GM11168 (cell line): ENCODE results near the gene RAD51D.

Source experiments
- in situ Hi-C: fragments of 300-500 bp; cut with MboI; formaldehyde crosslinking; loops from one replicate; pipeline ENCODE4 v1.12.0; 2022; ENCODE audit warnings: low sequenced_read_pairs; ENCODE audit not compliant: unreplicated experiment

Gene RAD51D

DNA sequence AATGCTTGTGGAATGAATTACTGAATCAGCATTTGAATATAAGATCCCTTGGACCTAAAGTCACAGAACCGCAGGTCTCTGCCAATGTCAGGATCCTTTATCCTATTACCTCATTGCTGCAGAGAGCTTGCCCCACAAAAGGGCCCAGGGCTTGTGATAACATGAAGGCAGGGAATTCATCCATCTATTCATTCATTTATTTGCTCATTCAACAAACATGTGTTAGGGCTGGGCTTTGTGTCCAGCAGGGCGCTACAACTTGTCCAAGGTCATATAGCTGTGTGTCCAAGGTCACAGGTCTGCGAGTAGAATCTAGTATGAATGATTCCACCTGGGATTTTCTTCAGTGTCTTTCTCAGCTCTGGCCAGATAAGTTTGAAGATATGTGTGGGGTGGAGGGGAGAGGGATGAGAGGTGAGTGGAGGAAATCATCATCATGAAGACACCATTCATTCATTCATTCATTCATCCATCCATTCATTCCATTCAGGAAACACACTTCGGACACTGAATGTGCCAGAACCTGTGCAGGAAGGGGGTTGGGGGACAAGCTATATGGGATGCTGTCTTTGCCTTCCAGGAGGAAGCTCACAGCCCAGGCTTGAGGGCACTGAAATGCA is 26.7 kb upstream of the RAD51D start:
- in situ Hi-C loops, result no loop called here

DNA sequence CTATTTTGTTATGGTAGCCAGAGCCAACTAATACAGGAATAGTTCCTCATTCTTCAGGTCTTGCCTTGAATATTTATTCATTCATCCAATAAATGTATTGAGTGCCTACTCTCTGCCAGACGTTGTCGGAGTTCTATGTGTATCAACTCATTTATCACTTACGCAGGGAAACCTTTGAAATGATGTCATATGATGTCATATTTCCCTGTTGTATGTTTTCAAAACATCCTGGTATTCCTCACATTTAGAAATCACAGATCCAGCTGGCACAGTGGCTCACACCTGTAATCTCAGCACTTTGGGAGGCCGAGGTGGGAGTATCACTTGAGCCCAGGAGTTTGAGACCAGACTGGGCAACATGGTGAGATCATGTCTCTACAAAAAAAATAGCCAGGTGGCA is 25.2 kb upstream of the RAD51D start:
- in situ Hi-C loops, result no loop called here

DNA sequence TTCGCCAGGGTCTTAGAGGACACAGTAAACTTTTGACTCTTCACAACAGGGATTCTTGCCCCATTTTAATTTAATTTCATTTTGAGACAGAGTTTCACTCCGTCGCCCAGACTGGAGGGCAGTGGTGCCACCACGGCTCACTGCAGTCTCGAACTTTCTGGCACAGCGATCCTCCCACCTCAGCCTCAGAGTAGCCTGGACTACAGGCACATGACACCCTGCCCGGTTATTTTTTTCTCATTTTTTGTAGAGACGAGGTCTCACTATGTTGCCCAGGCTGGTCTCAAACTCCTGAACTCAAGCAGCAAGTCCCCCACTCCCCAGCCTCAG is 22.8 kb upstream of the RAD51D start:
- in situ Hi-C loops, result no loop called here

DNA sequence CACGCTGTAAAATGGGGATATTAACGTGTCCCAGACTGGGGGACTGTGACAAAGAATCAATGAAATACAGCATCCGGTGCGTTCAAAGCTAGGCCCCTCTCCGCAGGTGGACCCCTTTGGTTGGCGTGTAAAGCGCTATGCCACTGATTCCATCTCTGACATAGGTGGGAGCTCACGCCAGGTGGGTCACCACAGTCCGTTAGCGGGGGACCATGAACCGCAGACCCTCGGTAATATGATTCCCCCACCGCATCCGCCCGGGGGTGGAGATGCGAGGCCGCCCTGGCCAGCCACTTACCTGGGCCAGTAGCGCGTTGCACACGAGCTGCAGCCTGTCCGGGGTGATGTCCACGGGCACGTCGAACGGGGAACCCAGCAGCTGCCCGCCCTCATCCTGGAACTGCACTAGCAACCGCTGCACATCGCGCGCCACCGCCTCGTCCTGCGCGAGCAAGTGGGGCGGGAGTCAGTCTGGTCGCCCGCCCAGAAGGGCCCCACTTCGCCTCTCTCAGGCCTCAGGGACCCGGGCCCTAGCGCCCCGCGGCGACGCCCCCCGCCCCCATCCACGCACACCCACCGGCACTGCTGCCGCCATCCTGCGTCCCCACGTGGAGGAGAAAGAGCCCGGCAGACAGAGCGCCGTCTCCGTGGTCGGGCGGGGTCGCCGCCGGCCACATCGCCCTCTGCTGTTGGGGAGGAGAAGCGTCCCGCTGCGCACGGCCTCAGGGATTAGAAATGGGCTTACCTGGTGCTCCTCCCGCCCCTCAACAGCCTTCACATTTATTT is 22.2 kb upstream of the RAD51D start, which contains the start of gene NLE1:
TSS of gene NLE1 (minus strand) at position 623 of the 786 bp plus-strand sequence. CDS start at position 595, 28 bp downstream.
- in situ Hi-C loops, result no loop called here

DNA sequence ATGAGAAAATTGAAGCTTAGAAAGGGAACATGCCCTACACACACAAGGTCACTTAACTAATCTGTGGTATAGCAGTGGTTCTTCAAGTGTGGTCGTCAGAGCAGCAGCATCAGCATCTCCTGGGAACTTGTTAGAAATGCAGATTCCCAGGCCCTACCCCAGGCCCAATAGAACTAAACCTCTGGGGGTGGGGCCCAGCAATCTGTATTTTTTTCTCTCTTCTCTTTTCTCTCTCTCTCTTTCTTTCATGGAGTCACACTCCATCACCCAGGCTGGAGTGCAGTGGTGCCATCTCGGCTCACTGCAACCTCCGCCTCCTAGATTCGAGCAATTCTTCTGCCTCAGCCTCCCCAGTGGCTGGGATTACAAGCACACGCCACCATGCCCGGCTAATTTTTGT is 18.6 kb upstream of the RAD51D start:
- in situ Hi-C loops, result no loop called here

DNA sequence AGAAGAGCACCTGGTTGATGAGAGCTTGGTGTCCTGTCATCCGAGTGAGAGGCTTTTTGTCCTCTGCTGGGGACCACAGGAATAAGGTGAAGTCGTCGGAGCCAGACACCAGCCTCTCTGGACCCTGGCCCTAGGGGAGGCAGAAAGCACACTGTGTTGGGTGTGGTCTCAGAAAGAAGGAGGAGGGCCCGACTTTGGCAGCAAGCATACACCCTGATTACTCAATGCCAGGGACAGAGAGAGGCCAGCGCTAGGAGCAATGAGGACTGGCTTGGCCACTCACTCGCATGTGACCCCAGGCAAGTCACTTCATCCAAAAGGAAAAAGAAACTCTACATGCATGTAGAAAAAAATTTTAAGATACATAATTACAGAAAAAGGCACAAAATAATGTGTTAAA is 15.7 kb upstream of the RAD51D start:
- in situ Hi-C loops, result no loop called here

DNA sequence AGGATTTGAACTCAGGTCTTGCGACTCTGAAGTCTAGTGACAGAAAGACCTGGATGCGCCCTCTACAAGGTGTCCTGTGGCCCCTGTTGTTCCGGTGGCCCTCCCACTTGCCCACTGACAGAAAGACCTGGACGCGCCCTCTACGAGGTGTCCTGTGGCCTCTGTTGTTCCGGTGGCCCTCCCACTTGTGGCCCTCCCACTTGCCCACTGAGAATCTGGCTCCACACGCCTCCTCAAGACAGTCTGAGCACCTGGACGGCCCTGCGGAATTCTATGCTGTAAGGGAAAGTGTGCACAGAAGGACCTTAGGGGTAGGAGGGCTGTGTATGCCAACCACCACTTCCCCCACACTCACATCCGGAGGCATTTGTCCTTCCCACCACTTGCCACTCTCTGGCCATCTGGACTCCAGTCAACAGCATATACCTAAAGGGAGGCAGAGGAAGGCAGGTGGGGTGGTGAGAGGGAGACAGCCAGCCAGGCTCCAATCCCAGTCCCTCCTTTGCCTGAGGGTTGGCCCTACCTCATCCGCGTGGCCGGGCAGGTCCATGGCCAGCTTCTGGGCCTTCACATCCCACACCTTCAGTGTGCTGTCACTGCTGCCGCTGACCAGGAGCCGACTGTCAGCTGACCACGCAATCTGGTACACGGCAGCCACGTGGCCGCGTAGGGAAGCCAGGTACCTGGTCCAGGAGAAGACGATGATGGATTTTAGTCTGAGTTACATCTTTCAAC is 13.3 kb upstream of the RAD51D start:
- in situ Hi-C loops, result no loop called here

DNA sequence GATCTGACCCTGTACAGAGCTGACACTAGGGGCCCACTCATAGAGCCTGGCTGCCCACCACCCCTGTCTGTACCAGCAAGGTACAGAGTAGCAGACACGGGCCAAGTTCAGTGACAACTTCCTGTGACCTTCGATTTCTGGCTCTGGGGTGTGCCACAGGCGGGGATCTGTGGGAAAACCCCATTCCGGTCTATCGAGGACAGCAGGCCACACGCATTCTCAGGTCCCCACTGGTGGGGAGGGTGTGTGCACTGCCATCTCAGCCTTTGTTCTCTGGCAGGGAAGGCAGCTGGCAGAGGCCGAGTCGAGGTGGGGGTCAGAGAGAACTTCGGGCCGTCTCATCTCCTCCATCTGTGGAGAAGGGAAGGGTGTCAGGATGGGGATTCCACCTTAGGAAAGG is 12.4 kb upstream of the RAD51D start:
- in situ Hi-C loops, result no loop called here

DNA sequence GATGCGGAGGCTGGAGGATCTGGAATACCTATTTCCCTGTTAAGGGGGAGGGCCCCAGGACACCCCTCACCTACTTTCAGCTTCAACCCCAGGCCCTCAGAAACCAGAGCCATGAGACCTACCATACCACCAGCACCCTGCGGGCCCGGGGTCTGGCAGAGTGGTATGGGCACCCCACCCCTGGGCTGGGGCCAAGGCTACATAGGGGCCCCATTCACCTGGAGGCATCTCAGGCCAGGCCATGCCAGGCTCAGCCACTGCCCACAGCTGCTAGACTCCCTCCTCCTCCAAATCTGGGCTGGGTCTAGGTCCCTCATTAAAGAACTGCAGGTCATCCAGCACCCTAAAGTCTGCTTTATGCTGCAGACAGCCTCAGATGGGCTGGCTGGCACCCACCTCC is 10.7 kb upstream of the RAD51D start:
- in situ Hi-C loops, result no loop called here

DNA sequence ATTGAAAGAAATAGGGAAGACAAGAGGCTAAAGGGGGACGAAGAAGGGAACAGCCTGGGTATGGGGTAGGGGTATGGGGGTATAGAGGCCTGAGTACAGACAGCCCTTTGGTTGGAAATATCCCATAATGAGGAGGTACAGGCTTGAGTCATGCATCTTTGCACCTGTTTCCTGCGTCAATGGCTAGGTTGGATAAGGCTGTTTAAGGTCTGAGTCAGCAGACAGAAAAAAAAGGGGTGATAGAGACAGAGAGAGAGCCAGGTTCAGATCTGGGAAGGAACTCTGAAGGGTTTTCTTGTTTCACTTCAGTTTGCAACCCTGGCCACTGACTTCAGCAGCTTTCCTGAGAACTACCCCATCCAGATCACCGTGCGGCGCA is 10.3 kb upstream of the RAD51D start:
- in situ Hi-C loops, result no loop called here

DNA sequence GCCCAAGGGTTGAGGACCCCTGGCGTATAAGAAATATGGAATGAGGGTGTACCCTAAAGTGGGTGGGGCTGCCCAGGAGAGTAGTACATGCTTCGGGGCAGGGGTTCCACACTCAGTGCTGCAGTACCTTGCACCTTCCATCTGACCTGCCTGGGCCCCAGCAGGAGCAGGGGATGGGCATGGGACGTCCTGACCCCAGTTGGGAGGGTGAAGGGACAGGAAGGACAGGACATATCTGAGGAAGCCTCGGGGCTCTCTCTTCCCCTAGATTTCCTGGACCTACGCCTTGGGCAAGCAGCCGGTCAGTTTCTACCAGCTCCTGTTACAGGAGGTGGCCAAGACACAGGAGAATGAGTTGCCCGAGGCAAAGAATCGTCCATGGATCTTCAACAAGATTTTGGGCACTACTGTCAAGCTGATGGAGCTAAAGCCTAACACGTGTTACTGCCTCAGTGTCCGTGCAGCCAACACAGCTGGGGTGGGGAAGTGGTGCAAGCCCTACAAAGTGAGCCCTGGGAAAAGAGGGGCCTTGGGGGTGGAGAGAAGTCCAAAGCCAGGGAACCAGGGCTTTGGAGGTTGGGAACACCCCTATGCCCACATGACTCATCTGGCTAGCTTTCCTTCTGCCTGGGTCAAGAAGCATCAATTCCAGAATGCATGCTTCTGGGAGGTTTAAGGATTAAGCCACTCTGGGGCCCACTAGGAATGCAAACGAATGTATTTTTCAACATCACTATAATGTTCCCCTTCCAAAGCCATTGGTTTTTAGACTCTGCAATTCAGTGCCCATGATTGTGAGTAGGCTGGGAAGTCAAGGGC is 9.7 kb upstream of the RAD51D start:
- in situ Hi-C loops, result no loop called here

DNA sequence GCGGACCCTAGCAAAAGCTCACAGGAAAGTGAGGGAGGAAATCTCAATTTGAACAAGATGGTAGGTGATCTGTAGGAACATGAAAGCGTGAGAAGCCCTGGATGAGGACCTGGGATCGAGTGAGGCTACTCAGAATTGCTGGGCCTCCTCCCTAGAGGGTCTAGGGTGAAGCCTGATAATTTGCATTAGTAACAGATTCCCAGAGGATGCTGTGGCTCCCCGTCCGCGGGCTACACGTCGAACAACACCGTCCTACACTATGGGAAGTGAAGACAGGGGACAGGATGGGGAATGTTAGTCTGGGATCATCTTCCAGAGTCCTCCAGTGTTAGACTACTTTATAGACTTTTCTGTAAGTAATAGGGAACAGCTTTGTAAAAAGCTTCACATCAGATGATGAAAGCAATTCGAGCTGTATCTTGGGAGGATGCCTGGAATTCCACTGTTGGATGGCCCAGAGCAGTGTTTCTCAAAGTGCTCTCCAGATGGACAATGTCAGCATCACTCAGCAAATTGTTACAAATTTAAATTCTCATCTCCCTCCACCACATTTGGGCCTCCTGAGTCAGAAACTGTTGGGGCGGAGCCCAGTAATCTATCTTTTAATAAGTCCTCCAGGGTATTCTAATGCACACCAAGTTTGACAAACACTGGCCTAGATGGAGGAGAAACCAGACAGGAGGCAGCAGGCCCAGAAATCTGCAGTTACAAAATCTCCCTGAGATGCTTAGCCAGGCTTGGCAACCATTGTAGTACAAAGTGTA is 8.3 kb upstream of the RAD51D start:
- in situ Hi-C loops, result no loop called here

DNA sequence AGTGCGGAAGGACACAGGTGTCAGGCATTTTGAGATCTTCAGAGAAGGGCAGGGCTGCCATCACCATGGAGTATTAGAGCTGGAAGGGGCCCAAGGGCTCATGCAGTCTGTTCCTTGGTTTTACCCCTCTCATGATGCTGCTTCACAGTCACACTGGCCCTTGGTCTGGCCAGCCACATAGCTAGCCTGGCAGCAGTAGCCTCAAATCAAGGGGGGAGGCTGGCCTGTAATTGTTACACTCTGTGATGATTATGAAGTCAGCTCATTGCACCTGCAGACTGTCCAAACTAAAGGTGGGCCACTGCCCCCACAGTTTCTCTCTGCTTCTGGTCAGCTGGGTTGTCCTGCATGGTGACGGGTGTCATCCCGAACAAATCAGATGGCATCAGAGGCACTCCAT is 1.7 kb upstream of the RAD51D start, which contains the start of gene FNDC8:
TSS of gene FNDC8 (plus strand) at position 301 of the 400 bp plus-strand sequence. CDS start at position 380, 79 bp downstream.
- in situ Hi-C loops, result loop anchor here (25.0 kb wide), 2 partner anchors 584 to 684 kb away; no protein-coding TSS in a partner anchor

DNA sequence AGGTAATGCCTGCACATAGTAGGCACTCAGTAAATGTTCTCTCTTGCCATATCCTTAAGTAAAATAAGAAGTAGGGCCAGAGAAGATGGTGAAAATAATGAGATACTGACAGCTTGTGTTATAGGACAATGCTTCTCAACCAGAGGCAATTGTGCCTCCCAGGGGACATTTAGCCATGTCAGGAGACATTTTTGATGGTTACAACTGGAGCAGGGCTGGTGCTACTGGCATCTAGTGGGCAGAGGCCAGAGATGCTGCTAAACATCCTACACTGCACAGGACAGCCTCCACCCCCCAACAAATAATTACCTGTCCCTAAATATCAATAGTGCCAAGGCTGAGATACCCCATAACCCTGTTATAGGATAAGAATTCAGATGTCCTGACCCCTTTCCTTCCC is 1.7 kb downstream of the RAD51D start:
- in situ Hi-C loops, result loop anchor here (25.0 kb wide), 2 partner anchors 581 to 681 kb away; no protein-coding TSS in a partner anchor

DNA sequence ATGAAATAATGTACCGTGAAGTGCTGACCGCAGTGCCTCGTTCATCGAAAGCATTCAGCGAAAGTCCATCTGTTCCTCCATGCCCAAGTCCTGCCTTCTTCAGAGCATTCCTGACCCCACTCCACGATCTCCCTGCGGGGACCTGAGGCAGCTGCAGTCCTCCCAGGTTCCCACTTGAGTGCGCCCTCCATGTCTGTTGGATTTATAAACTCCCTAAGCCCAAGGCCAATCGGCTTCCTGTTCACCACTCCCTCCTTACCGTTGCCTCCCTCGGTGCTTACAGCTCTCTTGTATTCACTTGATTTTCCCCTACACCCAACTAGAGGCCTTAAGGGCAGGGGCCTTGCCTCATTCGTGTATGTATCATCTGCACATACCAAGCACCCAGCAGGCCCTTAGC is 2.8 kb downstream of the RAD51D start:
- in situ Hi-C loops, result loop anchor here (25.0 kb wide), 2 partner anchors 580 to 680 kb away; no protein-coding TSS in a partner anchor

DNA sequence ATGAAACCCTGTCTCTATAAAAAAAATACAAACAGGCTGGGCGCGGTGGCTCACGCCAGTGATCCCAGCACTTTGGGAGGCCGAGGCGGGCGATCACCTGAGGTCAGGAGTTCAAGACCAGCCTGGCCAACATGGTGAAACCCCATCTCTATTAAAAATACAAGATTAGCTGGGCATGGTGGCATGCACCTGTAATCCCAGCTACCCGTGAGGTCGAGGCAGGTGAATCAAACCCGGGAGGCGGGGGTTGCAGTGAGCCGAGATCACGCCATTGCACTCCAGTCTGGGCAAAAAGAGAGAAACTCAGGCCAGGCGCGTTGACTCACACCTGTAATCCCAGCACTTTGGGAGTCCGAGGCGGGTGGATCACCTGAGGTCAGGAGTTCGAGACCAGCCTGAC is 8.9 kb downstream of the RAD51D start:
- in situ Hi-C loops, result loop anchor here (25.0 kb wide), 2 partner anchors 573 to 673 kb away; no protein-coding TSS in a partner anchor

DNA sequence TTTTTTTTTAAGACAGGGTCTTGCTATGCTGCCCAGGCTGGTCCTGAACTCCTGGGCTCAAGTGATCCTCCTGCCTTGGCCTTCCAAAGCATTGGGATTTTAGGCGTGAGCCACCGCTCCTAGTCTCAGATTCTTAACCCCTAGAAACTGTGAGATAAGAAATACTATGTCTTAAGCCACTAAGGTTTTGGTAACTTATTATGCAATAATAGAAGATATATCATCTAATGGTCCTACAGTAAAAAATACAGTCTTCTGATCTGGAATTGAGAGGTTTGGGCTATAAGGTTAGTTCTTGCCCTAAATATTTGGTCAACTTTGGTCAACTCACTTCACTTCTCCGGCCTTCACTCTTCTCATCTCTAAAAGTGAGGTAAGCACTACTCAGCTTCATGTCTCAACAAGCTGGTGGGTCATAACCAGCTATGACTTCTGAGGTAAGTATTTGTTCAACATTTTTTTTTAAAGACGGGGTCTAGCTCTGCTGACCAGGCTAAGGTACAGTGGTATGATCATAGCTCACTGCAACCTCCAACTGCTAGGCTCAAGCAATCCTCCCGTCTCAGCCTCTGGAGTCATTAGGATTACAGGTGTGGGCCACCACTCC is 14.7 kb downstream of the RAD51D start:
- in situ Hi-C loops, result loop anchor here (25.0 kb wide), 2 partner anchors 568 to 668 kb away; no protein-coding TSS in a partner anchor

DNA sequence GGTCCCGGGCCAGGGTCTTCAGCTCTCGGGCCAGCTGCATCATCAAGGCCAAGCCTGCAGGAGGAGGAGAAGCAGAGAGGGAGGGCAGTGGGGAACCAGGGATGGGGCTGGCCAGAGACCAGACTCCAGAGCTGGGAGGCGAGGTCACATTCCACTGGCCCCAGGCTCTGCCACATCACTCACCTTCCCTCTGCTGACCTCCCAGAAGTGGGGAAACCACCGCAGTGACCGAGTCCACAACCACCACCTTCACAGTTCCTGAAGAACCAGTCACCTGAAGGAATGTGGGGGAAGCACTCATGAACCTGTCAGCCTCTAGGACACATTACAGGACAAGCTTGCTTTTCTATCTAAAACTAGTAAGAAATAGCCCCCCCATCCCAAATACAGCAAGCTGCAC is 16.4 kb downstream of the RAD51D start:
- in situ Hi-C loops, result loop anchor here (25.0 kb wide), 2 partner anchors 566 to 666 kb away; no protein-coding TSS in a partner anchor

DNA sequence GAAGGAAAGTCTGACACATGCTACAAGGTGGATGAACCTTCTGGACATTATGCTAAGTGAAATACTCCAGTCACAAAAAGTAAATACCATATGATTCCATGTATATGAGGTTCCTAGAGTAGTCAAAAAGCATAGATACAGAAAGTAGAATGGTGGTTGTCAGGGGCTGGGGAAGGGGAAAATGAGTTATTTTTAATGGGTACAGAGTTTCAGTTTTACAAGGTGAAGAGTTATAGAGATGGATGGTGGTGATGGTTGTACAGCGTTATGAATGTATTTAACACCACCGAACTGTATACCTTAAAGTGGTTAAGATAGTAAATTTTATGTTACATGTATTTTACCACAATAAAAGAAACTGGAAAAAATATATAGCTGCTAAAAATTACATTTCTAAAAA is 17.9 kb downstream of the RAD51D start:
- in situ Hi-C loops, result loop anchor here (25.0 kb wide), 2 partner anchors 564 to 664 kb away; no protein-coding TSS in a partner anchor
